A549 (cell line): ENCODE data around the gene BTBD2.

Source experiments
- BHLHE40 ChIP-seq: IDR thresholded peaks from 2 replicates; pipeline ENCODE4 v1.6.1; 2012; ENCODE audit warnings: low read depth, low read length, inconsistent platforms
- CTCF ChIP-seq: fragments of >200 bp; sonication (Bioruptor Twin); formaldehyde crosslinking; IDR thresholded peaks from 3 replicates; pipeline ENCODE4 v1.5.1; 2016
- ELK1 ChIP-seq: fragments of 150-350 bp; IDR thresholded peaks from 2 replicates; pipeline ENCODE4 v1.6.1; 2014; ENCODE audit warnings: low read depth, mild to moderate bottlenecking, low read length
- EP300 ChIP-seq, 2 experiments: fragments of >200 bp; sonication (Bioruptor Twin); formaldehyde crosslinking; IDR thresholded peaks; 2 replicates in 1 of 2; 3 replicates in 1 of 2; pipeline ENCODE4 v1.6.1; 2016 to 2017
- HMGXB4 ChIP-seq: fragments of 250-450 bp; sonication (Bioruptor Pico); IDR thresholded peaks from 2 replicates; pipeline ENCODE4 v1.5.0; 2021; ENCODE audit warnings: mild to moderate bottlenecking, moderate library complexity, borderline replicate concordance
- MAZ ChIP-seq: fragments of 150-350 bp; IDR thresholded peaks from 2 replicates; pipeline ENCODE4 v1.6.1; 2014; ENCODE audit warnings: antibody characterized with exemption, low read depth, low read length, borderline replicate concordance
- POLR2A ChIP-seq: IDR thresholded peaks from 2 replicates; pipeline ENCODE4 v1.6.1; 2012; ENCODE audit warnings: mild to moderate bottlenecking, low read length
- RAD21 ChIP-seq, 2 experiments: fragments of >200 bp in 1 of 2; sonication (Bioruptor Twin) in 1 of 2; formaldehyde crosslinking in 1 of 2; IDR thresholded peaks in 1 of 2; conservative IDR thresholded peaks in 1 of 2; 2 replicates in 1 of 2; 3 replicates in 1 of 2; pipeline ENCODE4 v1.6.1; 2012 to 2018; ENCODE audit warnings: inconsistent platforms in 1 of 2

GRCh38 chr19:2061495-2062388 lies 46.2 kb upstream of the BTBD2 start:
- TF ChIP-seq CTCF (no peak), EP300 (IDR thresholded peaks at IDR 0.05) (no peak), BHLHE40 (no peak), HMGXB4 (CRISPR knock-in tag) (no peak), RAD21 (conservative IDR thresholded peaks at IDR 0.05 in 1 of 2, IDR thresholded peaks at IDR 0.05 in 1 of 2) (no peak), MAZ (no peak), ELK1 (no peak), POLR2A (peak; percentile 44; the same call in 1 of the 2 replicates)
